Measurements from ENCODE around the gene HDAC3.

Gene HDAC3

DNA sequence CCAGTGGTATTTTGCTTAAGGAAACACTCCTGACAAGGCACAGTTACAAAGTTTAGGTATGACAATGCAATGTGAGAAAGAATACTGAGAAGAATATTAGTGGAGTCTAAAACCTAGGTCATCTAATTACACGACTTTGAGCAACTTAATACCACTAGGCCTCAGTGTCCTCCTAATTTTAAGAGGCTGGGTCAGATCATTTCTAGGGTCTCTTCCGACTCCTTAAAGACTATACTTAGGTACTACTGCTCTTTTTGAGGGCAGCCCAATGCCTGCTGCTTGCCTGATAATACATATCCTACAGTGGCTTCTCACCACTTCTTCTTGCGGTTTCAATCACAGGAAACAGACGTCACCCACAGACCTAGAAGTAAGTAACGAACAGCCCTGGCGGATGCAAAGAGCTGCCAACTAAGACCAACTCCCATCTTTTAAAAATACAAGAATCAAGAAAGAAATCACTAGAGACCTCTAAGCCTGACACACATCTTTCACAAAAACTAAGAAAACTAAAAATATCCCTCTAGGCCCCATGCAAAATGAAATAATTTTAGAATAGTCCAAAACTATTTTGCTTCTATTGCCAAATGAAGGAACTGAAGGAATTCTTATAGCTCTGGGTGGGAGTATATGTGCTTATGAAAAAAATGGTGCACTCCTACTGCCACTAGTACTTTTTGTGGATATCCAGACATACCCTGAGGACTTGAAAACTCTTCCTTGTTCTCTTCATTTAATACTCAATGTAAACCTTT lies 30.9 kb downstream of the HDAC3 start (continued):
- TF ChIP-seq ZNF404 (tag by site-specific recombination; IDR thresholded peaks at IDR 0.05) (no peak), SP3 (tag by site-specific recombination; IDR thresholded peaks at IDR 0.05) (no peak), GLI2 (tag by site-specific recombination; IDR thresholded peaks at IDR 0.05; ENCODE audit: borderline replicate concordance, low read depth) (no peak), GLIS1 (tag by site-specific recombination; IDR thresholded peaks at IDR 0.05) (no peak)
- TF ChIP-seq, protein P1, sequence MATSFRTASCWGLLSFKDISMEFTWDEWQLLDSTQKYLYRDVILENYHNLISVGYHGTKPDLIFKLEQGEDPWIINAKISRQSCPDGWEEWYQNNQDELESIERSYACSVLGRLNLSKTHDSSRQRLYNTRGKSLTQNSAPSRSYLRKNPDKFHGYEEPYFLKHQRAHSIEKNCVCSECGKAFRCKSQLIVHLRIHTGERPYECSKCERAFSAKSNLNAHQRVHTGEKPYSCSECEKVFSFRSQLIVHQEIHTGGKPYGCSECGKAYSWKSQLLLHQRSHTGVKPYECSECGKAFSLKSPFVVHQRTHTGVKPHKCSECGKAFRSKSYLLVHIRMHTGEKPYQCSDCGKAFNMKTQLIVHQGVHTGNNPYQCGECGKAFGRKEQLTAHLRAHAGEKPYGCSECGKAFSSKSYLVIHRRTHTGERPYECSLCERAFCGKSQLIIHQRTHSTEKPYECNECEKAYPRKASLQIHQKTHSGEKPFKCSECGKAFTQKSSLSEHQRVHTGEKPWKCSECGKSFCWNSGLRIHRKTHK (tag by site-specific recombination; IDR thresholded peaks at IDR 0.05): no peak

DNA sequence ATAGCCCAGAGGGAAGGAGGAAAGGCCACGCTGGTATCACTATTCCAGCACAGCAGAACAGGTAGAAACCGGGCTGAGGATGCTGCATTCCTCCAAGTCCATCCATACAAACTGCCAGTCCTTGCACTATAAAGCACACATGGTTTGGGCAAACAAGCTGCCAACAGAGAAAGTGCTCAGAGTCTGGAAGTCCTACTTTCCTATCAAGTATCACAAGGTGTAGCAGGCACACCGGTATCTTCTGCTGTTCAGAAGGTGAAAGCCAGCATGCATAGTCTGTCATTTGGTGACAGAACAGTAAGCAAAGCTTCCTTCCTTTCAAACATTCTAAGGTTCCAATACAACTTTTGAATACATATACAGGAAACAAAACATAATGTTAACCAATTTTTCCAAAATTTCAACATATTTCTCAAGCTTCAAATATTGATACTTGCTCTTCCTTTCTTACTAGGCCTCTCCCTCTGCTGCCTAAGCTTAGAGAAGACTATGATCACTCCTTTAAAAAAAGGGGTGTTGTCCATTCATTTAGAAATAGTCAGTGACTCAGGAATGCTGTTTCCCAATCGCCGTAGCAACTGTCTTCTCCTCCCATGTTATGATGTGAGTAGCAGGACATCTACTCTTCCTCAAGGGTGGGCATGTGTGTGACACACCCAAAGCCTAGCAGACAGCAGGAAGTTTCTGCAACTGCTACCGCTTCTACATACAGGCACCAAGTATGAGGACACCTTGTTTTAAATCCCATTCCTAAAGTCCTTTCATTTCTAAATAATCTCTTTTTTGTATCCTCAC lies 32.5 kb downstream of the HDAC3 start:
- ChIA-PET POLR2A (no interaction called here), CTCF (interaction anchor here (1.8 to 3.7 kb wide), 3 partner anchors 11 to 15 kb away, joined by 9 to 30 read pairs (median 25); partner anchors contain the start of gene DIAPH1)
- H3K36me3 ChIP-seq (ENCODE audit: control insufficient read depth in 2 of 2, insufficient read depth in 1 of 2, low read length in 2 of 2): no peaks in the 10 kb centered on the region
- no peak overlapping the region for H3K27ac ChIP-seq (ENCODE audit: extremely low read depth, low read depth, low read length)
- H3K9me3 ChIP-seq (ENCODE audit: control insufficient read depth, insufficient read depth, low read depth, low read length): no peaks in the 10 kb centered on the region
- peak; percentile 89 for TF ChIP-seq ZNF600 (tag by site-specific recombination; IDR thresholded peaks at IDR 0.05)
- TF ChIP-seq KLF1 (tag by site-specific recombination; IDR thresholded peaks at IDR 0.05): peak; percentile 24; the same call in 1 of the 2 replicates
- TF ChIP-seq, protein P2, sequence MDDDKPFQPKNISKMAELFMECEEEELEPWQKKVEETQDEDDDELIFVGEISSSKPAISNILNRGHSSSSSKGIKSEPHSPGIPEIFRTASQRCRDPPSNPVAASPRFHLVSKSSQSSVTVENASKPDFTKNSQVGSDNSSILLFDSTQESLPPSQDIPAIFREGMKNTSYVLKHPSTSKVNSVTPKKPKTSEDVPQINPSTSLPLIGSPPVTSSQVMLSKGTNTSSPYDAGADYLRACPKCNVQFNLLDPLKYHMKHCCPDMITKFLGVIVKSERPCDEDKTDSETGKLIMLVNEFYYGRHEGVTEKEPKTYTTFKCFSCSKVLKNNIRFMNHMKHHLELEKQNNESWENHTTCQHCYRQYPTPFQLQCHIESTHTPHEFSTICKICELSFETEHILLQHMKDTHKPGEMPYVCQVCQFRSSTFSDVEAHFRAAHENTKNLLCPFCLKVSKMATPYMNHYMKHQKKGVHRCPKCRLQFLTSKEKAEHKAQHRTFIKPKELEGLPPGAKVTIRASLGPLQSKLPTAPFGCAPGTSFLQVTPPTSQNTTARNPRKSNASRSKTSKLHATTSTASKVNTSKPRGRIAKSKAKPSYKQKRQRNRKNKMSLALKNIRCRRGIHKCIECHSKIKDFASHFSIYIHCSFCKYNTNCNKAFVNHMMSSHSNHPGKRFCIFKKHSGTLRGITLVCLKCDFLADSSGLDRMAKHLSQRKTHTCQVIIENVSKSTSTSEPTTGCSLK (tag by site-specific recombination; IDR thresholded peaks at IDR 0.05): no peak
- no peak for TF ChIP-seq ZNF560 (tag by site-specific recombination; IDR thresholded peaks at IDR 0.05; ENCODE audit: borderline replicate concordance)
- H3K4me3 ChIP-seq (ENCODE audit: low read depth, low read length): no peak overlapping the region
- H3K4me1 ChIP-seq (ENCODE audit: control insufficient read depth, insufficient read depth, low read length): 0 out of 2 replicates have a peak, but pooled peaks cover 4% of the 10 kb centered on the region

DNA sequence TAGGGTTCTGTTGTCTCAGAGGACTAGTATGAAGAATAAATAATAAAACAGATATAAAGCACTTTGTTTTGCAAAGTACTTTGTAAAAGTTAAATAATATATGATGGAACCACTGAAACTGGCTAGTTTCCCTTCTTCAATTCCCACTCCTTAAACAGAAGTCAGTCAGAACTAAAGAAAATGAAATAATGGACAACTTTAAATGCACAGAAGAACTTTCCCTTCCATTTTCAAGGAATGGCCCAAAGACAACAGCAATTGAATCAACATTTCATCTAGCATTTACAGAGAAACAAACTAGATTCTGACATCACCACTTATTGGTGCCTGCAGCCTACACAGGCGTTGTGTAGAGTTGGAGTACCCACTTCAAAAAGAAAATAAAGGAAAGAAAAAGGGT lies 34.0 kb downstream of the HDAC3 start:
- no peaks in the 10 kb centered on the region for H3K36me3 ChIP-seq (ENCODE audit: control insufficient read depth in 2 of 2, insufficient read depth in 1 of 2, low read length in 2 of 2)
- ChIA-PET POLR2A (interaction anchor here (1.2 kb wide), 1 partner anchor 34 kb away, joined by 4 read pairs; the partner anchor contains the start of genes HDAC3 and RELL2), CTCF (interaction anchor here (0.6 to 3.7 kb wide), 9 partner anchors 10 to 1414 kb away, joined by 3 to 30 read pairs (median 5); partner anchors contain the start of gene DIAPH1)
- no peak overlapping the region for H3K27ac ChIP-seq (ENCODE audit: extremely low read depth, low read depth, low read length)
- TF ChIP-seq ZNF76 (tag by site-specific recombination; IDR thresholded peaks at IDR 0.05; ENCODE audit: borderline replicate concordance, low read depth) (no peak), KLF10 (tag by site-specific recombination; IDR thresholded peaks at IDR 0.05) (no peak), TRIM28 (IDR thresholded peaks at IDR 0.05; ENCODE audit: borderline replicate concordance, low read length) (no peak), KLF8 (tag by site-specific recombination; IDR thresholded peaks at IDR 0.05) (no peak), PRDM1 (tag by site-specific recombination; IDR thresholded peaks at IDR 0.05) (no peak), GFI1B (tag by site-specific recombination; IDR thresholded peaks at IDR 0.05) (no peak), ZNF350 (tag by site-specific recombination; IDR thresholded peaks at IDR 0.05) (no peak)
- TF ChIP-seq, protein P3, sequence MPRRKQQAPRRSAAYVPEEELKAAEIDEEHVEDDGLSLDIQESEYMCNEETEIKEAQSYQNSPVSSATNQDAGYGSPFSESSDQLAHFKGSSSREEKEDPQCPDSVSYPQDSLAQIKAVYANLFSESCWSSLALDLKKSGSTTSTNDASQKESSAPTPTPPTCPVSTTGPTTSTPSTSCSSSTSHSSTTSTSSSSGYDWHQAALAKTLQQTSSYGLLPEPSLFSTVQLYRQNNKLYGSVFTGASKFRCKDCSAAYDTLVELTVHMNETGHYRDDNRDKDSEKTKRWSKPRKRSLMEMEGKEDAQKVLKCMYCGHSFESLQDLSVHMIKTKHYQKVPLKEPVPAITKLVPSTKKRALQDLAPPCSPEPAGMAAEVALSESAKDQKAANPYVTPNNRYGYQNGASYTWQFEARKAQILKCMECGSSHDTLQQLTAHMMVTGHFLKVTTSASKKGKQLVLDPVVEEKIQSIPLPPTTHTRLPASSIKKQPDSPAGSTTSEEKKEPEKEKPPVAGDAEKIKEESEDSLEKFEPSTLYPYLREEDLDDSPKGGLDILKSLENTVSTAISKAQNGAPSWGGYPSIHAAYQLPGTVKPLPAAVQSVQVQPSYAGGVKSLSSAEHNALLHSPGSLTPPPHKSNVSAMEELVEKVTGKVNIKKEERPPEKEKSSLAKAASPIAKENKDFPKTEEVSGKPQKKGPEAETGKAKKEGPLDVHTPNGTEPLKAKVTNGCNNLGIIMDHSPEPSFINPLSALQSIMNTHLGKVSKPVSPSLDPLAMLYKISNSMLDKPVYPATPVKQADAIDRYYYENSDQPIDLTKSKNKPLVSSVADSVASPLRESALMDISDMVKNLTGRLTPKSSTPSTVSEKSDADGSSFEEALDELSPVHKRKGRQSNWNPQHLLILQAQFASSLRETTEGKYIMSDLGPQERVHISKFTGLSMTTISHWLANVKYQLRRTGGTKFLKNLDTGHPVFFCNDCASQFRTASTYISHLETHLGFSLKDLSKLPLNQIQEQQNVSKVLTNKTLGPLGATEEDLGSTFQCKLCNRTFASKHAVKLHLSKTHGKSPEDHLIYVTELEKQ (tag by site-specific recombination; IDR thresholded peaks at IDR 0.05; ENCODE audit: borderline replicate concordance): no peak
- H3K4me1 ChIP-seq (ENCODE audit: control insufficient read depth, insufficient read depth, low read length): 0 out of 2 replicates have a peak, but pooled peaks cover 4% of the 10 kb centered on the region
- no peaks in the 10 kb centered on the region for H3K9me3 ChIP-seq (ENCODE audit: control insufficient read depth, insufficient read depth, low read depth, low read length)
- H3K4me3 ChIP-seq (ENCODE audit: low read depth, low read length): no peak overlapping the region

Measured in HEK293 (cell line).